Activated CD4-positive, alpha-beta T cell treated with anti-CD3 and anti-CD28 coated beads for 24 hours (primary cell): ENCODE data around the gene P2RX3.

Experiments
- DNase-seq, 2 donors: peaks; one replicate each; pipeline ENCODE4 v3.0.0-alpha.2; 2020; ENCODE audit warnings: low read depth in 2 of 2

Gene P2RX3

GRCh38 chr11:57421066-57421465 lies 82.9 kb downstream of the P2RX3 start:
- no peak for DNase-seq

GRCh38 chr11:57421805-57422204 lies 83.7 kb downstream of the P2RX3 start:
- DNase-seq = no peak
